Measurements from ENCODE around the gene TNIK. TPM values are rescaled to one million over a fixed set of nuclear protein-coding genes. Genes with fewer than 3 reads are reported as not detected.

TNIK gene
- total and polyA plus RNA-seq, 10 of the 15 experiments (the other 5 are each of a cell fraction or from before 2014, with no cell fraction given), result 13.9 to 74.3 (median 48.2) TPM

GRCh38 chr3:171301998-171302397, 158.2 kb downstream of the TNIK start:
- H3K9me3 ChIP-seq (replicated peaks; ENCODE audit: control insufficient read depth, insufficient read depth, low read length), result peaks cover 2% of the 10 kb centered on the region; the same call in 2 of the 3 replicates
- H3K4me3 ChIP-seq, result no peak overlapping the region
- ChIA-PET RAD21 (ENCODE audit: unreplicated experiment) (no interaction called here), POLR2A (no interaction called here), SMC1A (ENCODE audit: uncharacterized antibody, unreplicated experiment) (no interaction called here), CTCF (interaction anchor here (0.6 kb wide), 2 partner anchors 39 to 45 kb away, joined by 3 to 5 read pairs; no protein-coding TSS in a partner anchor)
- no peak overlapping the region for H3K27ac ChIP-seq (ENCODE audit: control insufficient read depth, insufficient read depth)
- no peaks in the 10 kb centered on the region for H4K20me1 ChIP-seq (ENCODE audit: control insufficient read depth, insufficient read depth)
- H3K9ac ChIP-seq (ENCODE audit: control insufficient read depth, insufficient read depth, low read length), result no peak overlapping the region
- in situ Hi-C loops (cut with MboI) (no loop called here), intact Hi-C loops (cut with micrococcal nuclease; ENCODE audit: unreplicated experiment) (no loop called here)
- peaks cover 79% of the 10 kb centered on the region for H3K79me2 ChIP-seq (ENCODE audit: control insufficient read depth, insufficient read depth, low read length)
- FAIRE-seq (no peak), DNase-seq (ENCODE audit: low read depth, low spot score) (no peak), ATAC-seq (no peak)
- H3K4me1 ChIP-seq (ENCODE audit: control insufficient read depth, insufficient read depth, low read length), result peaks cover 15% of the 10 kb centered on the region; the same call in 1 of the 2 replicates
- H2AFZ ChIP-seq (ENCODE audit: control insufficient read depth, low read depth, low read length), result no peak overlapping the region
- 94% methylated on average over 1 of the region's 1 CpG for WGBS (ENCODE audit: insufficient coverage, insufficient replicate concordance, low lambda C conversion rate, missing lambda C conversion rate)
- H3K4me2 ChIP-seq (ENCODE audit: control insufficient read depth, insufficient read depth), result no peak overlapping the region
- no peaks in the 10 kb centered on the region for H3K27me3 ChIP-seq (replicated peaks in 1 of 2; ENCODE audit: control insufficient read depth in 2 of 2, insufficient read depth in 2 of 2, low read length in 1 of 2)
- H3K36me3 ChIP-seq (ENCODE audit: control insufficient read depth in 2 of 2, insufficient read depth in 2 of 2, low read length in 1 of 2), result no peaks in the 10 kb centered on the region
- no TSS peak for BruUV-seq (replicated peaks)
- no peak for TF ChIP-seq RUNX3 (IDR thresholded peaks at IDR 0.05; ENCODE audit: low read length)
- no peak for TF ChIP-seq ZNF274 (IDR thresholded peaks at IDR 0.05; ENCODE audit: insufficient read depth, insufficient read length)
- TF ChIP-seq, protein P1, sequence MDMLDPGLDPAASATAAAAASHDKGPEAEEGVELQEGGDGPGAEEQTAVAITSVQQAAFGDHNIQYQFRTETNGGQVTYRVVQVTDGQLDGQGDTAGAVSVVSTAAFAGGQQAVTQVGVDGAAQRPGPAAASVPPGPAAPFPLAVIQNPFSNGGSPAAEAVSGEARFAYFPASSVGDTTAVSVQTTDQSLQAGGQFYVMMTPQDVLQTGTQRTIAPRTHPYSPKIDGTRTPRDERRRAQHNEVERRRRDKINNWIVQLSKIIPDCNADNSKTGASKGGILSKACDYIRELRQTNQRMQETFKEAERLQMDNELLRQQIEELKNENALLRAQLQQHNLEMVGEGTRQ (IDR thresholded peaks at IDR 0.05; ENCODE audit: borderline replicate concordance, low read depth, low read length), result no peak
- no peak for TF ChIP-seq NBN (IDR thresholded peaks at IDR 0.05)
- no peak for TF ChIP-seq MYB (IDR thresholded peaks at IDR 0.05; ENCODE audit: borderline replicate concordance, low read depth, low read length)
- no peak for TF ChIP-seq SUZ12 (IDR thresholded peaks at IDR 0.05; ENCODE audit: unreplicated experiment)
- no peak for TF ChIP-seq ZBTB4 (CRISPR knock-in tag; IDR thresholded peaks at IDR 0.05)
- no peak for TF ChIP-seq GATAD2B (conservative IDR thresholded peaks at IDR 0.05; ENCODE audit: low read depth)

Measured in GM12878 (cell line).